NCI-H69 (cell line): ENCODE results near the gene APBA1.

Experiments used
- DNase-seq: peaks from one replicate; lab custom pipeline; 2025; lab: John Stamatoyannopoulos, UW

The APBA1 gene

GRCh38 chr9:69472101-69472620, 200.0 kb downstream of the APBA1 start:
- no peak for DNase-seq

- DNase-seq: no peak
Observed at GRCh38 chr9:69471433-69471832, 200.7 kb downstream of the APBA1 start.

GRCh38 chr9:69470186-69470977, 201.8 kb downstream of the APBA1 start:
- DNase-seq: no peak

GRCh38 chr9:69469136-69469535, 203.0 kb downstream of the APBA1 start:
- DNase-seq: peak; percentile 17

- DNase-seq: no peak
Observed at GRCh38 chr9:69468380-69468779, 203.8 kb downstream of the APBA1 start.

- no peak for DNase-seq
Observed at GRCh38 chr9:69466151-69466550, 206.0 kb downstream of the APBA1 start.

GRCh38 chr9:69465473-69465872, 206.7 kb downstream of the APBA1 start:
- no peak for DNase-seq

- DNase-seq: peak; percentile 5
Observed at GRCh38 chr9:69463497-69464068, 208.6 kb downstream of the APBA1 start.

- no peak for DNase-seq
Observed at GRCh38 chr9:69462394-69462793, 209.8 kb downstream of the APBA1 start.

GRCh38 chr9:69461103-69461887, 210.9 kb downstream of the APBA1 start:
- no peak for DNase-seq

GRCh38 chr9:69460012-69460411, 212.2 kb downstream of the APBA1 start:
- DNase-seq: no peak

- no peak for DNase-seq
Observed at GRCh38 chr9:69458176-69458575, 214.0 kb downstream of the APBA1 start.

GRCh38 chr9:69456201-69456600, 216.0 kb downstream of the APBA1 start:
- no peak for DNase-seq

GRCh38 chr9:69455311-69455710, 216.9 kb downstream of the APBA1 start:
- DNase-seq: peak; percentile 23

GRCh38 chr9:69454321-69454720, 217.8 kb downstream of the APBA1 start:
- DNase-seq: no peak

- no peak for DNase-seq
Observed at GRCh38 chr9:69453746-69454145, 218.4 kb downstream of the APBA1 start.

GRCh38 chr9:69452110-69452782, 219.9 kb downstream of the APBA1 start:
- DNase-seq: peak; percentile 33

GRCh38 chr9:69446496-69446895, 225.7 kb downstream of the APBA1 start:
- DNase-seq: no peak

- no peak for DNase-seq
Observed at GRCh38 chr9:69445251-69445650, 226.9 kb downstream of the APBA1 start.

- no peak for DNase-seq
Observed at GRCh38 chr9:69444791-69445190, 227.4 kb downstream of the APBA1 start.

- DNase-seq: peak; percentile 21
Observed at GRCh38 chr9:69444021-69444420, 228.2 kb downstream of the APBA1 start.

- DNase-seq: peak; percentile 90
Observed at GRCh38 chr9:69443178-69443577, 229.0 kb downstream of the APBA1 start.
